DND-41 (cell line): ENCODE measurements around the gene COL6A5.
"Not testable (repeated sequence)": the region's sequence is repeated elsewhere in the genome, so short reads cannot be mapped to it uniquely, and the experiment has no call there.

Source experiments
- EZH2 ChIP-seq: IDR thresholded peaks from 3 replicates; pipeline ENCODE4 v1.6.1; 2012; ENCODE audit warnings: borderline replicate concordance, low read depth, mild to moderate bottlenecking, moderate library complexity, low read length, inconsistent platforms; ENCODE audit not compliant: severe bottlenecking
- TF ChIP-seq, protein P1 (sequence below): IDR thresholded peaks from 2 replicates; pipeline ENCODE4 v1.5.1; 2012; ENCODE audit warnings: borderline replicate concordance, low read length, moderate library complexity, mild to moderate bottlenecking; ENCODE audit not compliant: poor library complexity, severe bottlenecking; ENCODE audit errors: extremely low read depth

DNA sequence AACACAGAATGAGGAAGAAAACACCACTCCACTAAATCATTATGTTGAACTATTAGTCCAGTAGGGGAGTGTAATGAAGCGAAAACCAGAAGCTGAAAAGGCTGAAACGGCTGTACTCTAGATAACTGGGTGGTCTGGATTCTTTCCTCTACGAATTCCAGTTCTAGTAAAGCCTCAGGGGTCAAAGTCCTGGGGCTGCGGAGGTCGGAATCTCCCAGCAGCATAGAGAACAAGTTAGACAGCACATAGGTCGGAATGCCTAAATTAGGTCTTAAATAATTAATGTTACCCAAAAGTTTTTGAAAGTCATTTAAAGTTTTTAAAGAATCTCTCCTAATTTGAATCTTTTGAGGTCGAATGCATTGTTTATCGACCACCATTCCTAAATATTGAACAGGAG lies 102.7 kb downstream of the COL6A5 start:
- TF ChIP-seq, protein P1, sequence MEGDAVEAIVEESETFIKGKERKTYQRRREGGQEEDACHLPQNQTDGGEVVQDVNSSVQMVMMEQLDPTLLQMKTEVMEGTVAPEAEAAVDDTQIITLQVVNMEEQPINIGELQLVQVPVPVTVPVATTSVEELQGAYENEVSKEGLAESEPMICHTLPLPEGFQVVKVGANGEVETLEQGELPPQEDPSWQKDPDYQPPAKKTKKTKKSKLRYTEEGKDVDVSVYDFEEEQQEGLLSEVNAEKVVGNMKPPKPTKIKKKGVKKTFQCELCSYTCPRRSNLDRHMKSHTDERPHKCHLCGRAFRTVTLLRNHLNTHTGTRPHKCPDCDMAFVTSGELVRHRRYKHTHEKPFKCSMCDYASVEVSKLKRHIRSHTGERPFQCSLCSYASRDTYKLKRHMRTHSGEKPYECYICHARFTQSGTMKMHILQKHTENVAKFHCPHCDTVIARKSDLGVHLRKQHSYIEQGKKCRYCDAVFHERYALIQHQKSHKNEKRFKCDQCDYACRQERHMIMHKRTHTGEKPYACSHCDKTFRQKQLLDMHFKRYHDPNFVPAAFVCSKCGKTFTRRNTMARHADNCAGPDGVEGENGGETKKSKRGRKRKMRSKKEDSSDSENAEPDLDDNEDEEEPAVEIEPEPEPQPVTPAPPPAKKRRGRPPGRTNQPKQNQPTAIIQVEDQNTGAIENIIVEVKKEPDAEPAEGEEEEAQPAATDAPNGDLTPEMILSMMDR, result not testable (repeated sequence)
- not testable (repeated sequence) for TF ChIP-seq EZH2
